Medulla oblongata (tissue), 1 donor: ENCODE measurements around the gene NKX2-2.

Experiments used
- DNase-seq: peaks from one replicate; pipeline ENCODE4 v3.0.0-alpha.2; 2015; ENCODE audit errors: extremely low spot score

NKX2-2 gene

DNA sequence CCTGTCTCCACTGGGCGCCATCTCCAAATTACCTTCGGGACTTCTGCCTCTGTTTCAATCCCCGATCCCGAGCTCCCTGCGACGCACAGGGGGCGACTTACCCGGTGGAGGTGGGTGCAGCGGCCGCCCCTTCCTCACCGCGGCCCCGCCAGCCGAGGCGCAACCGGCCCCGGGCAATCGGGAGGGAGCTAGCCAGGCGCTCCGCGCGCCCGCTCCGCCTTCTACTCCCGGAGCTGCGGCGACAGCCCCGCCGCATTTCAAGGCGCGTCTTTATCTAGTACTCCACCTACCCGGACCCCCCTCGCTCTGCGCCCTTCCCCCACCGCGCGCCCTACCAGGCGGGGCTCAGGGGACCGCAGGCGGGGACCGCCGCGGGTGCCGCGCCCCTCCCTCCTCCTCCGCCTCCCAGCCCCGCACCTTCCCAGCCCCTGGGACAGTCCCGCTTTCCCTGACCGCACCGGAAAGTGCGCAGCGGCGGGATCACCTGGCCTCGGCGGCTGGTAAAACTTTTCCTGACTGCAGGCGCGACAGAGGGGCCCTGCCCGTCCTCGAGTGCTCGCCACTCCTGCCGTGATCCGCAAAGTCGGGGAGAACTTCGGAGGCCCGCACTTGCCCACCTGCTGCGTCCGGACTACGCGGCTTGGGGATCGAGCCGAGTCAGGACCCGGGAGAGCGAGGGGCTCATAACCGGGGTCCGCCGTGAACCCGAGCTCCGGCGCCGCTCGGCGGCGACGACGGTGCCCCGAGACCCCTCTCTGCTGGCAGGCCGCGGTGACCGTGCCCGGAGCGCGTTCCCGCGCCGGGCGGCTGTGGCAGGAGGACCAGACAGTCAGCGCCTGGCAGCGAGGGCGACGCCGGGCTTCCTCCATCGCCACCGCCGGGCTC, 8.0 kb upstream of the NKX2-2 start:
- DNase-seq, result no peak

DNA sequence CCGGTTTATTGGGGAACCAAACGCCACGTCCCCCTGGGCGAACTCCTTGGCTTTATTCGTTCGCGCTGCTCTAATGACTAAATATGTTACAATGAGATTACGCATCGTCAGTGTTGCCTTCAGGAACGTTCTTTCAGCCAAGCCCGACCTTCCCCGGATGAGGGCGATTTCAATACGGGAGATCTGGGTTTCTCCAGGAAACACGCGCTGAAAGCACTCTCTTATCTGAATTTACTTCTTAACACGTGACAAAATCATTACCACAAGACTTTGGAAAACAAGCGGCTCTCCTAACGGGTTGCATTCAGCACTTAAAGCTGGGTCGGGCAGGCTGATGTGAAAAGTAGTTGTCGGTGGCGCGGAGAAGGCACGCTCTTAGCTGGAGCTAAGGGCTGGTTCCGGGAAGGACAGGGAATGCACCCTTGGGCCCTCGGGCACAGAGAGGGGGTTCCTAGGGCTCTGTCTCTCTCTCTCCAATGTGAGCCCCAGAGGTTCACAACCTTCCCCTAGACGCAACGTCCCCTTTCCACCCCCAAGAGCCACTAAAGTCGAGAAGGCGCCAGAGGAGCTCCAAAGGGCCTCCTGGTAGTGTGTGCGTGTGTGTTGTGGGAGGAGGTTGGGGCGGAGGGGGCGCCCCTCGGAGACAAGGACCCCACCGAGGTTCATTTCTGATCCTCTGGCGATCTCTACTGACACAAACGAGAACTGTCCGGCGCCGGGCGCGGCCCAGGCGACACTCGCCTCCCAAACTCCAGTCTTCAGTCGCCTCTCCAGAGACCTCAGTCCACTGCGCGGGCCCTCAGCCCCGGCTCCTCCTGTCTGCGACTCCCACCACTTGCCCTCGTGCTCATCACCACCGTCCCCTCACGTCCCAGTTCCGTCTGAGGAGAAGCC, 7.1 kb upstream of the NKX2-2 start:
- peak; percentile 80 for DNase-seq

DNA sequence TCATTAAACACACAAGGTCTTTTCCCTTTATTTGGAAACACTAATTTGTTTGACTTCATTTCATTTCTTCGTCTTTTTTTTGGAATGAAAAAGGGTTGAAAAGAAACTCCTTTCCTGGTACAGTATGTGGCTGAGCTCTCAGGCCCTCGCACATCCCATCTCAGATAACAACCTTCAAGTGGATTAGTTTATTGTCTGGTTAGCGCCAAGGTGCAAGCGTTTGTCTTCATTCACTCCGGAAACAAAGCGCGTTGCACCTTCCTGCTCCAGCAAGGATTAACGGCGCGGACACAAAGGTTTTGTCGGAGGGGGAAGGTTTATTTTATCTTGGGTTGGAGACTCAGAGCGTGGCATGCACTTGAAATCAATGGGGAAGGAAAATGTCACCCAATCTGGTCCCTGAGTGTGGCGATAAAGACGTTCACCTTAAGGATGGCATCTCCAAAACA, 5.3 kb upstream of the NKX2-2 start:
- no peak for DNase-seq

DNA sequence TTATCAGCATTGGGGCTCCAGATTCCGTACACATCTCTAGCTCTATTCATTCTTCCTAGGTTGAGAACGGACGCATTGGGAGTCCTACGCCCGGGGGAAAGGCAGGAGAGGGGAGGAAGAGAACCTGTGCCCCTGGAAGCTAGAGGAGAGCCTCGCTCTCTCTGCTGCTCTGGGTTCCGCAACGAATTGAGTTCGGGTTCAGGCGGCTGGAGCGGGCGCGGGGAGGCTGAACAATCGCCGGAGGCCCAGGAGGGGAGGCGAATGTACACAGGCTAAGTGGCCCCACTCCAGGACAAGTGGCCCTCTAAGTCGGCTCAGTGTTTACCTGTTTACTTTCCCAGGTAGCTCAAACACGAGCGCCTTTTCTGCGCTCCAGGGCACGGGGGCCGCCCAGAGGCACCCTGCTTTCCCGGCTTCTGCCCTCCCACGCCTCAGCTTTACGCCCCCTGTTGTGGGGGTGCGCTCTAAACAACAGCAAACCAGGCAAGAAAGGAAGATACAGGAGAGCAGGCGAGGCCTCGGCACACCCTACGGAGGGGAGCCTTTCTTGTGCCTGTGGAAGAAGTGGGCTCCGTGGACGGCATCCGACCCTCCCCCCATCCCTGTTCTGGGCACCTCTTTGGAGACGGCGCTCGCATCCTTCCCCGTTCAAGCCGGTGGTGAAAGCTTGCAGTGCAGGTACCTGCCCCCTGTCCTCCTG, 4.6 kb upstream of the NKX2-2 start:
- DNase-seq, result no peak

DNA sequence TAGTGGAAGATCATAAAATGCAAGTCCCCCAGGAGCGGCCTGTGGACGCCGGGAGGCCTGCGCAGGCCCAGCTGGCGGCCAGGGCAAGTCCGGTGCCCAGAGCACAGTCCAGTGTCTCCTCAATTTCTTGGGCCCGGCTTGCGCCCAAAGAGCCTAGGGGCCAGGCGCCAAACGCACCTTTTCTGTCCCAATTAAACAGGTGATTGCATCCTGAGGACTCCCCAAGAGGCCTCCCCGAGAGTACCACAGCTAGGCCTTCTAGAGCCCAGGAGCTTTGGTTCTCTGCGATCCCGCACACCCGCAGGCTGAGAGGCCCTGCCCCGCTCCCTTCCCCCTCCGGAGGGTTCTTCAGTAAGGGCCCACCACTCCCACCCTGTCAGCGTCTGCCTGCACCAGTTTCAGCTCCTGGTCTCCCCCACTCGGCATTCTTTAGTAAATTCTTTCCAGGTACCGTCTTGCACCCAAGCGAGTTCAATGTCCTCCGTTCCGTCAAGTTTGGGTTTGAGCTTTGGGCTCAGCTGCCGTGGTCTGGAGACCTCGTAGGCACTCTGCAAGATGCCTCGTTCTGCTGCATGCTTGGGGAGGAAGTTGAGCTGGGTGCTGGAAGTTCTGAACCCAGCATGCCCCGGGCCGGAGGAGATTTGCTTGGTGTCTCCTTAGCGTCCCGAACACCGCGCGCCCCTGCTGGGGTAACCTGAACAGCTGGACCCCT, 3.9 kb upstream of the NKX2-2 start:
- no peak for DNase-seq

DNA sequence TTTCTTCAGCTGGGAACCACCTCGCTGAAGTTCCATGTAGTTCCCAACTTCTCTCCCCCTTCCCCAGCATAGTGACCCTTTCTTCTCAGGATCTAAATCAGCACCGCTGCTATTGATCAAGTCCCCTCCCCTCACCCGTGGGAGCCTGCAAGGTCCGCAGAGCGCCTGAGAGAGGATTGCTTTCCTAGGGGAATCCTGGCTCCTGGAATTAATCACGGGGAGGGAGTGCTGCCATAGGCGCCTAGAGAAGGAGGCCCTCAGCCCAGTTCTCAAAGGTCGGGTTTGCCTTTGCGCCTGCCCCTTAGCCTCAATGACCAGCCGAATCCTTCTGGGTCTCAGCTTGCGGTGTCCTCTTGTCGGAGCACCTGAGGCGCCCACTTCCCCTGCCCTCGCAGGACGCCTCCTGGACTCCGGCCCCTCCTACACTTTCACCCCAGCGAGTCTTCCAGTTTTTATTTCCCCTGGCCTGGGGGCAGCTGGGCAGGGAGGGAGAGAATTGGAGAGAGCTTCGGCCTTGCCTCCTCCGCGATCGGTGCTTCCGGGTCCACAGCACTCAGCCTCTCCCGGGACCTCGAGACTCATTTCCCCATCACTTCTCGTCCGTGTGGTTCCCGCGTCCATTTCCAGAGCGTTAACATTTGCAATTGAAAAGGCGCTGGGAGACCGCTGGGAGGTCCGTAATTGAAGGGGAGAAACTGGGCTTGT, 3.1 kb upstream of the NKX2-2 start:
- DNase-seq, result no peak

DNA sequence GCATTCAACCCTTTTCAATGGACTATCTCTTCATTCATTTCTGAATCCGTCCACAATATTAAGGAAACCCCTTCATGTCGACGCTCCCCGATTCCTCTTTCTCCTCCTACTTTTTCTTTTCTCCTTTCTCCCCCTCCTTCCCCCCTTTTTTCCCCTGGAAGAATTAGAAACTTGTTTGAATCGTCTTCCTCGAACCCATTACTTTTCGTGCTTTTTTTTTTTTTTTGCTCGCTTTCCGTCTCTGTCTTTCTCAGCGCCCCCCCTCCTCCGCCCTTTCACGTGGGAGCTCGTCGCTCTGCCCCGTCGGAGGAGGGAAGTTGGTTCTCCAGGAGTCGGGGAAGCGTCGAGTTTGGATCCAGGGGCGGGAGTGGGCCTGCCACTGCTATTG, 2.3 kb upstream of the NKX2-2 start:
- DNase-seq, result no peak

DNA sequence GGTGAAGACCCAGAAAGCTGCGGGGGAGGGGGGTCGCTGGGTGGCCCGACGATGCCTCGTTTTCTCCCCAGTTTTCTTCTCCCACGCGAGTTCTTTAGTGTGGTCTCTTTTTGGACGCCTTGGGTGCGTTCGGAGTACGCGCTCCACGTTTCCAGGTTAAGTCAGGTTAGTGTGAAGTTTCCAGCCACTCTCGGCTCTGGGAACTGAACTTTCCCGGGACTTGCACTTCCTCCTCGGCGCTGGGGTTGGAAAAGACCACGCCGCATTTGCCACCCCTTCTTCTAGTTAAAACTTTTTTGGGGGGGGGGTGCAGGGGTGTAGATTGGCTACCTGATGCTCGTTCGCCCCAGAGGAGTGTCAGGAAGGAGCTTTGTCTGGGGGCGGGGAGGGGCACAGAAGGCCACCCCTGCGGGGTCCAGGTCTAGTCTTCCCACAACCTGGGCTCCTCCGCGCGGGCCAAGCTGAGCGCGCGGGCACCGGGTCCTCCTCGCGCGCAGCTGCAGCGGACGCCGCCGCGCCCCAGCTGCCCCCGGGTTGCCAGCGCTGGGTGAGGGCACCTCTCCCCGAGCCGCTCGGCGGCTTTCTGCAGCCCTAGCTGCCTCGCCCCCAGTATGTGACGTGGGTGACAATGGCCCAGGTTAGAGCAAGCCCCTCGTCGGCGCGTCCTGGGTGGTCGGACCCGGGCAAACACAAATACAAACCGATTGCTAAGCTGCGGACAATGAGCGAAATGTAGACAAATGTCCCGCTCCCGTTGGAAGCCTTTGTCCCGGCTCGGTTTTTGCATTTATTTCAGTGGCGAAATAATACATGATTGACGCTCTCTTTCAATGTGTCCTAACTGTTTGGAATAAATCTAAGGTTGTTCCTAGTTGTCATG, 1.7 kb upstream of the NKX2-2 start:
- no peak for DNase-seq

DNA sequence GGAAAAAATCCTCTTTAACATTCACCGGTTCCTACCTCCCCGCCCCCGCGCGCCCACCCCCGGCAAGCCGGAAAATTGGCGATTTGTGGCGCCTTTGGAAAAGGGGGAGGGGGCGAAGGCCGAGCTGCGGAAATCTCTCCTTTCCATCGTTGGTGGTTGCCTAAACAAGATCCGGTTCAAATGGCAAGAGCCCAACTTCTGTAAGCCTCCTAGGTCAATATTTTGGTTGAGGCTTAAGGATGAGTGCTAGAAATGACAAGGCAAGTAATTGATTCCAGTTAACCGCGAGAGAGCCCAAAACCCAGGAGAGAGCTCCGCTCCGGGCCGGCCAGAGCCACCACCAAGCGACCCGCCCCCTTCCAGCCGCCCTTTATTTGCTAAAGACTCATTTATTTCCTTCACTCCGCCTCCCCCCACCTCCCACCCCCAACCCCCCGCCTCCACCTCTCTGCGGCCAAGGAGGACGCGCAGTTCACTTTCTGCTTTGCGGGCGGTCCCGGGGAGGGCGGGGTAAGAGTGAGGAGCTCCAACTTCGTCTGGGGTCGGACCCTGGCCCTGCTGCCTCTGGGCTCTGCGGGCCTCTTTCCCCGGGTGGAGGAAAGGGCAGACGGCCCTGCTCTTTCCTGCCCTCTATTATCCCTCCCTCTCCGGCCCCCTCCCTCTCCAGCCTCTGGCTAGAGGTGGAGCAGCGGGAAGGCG, 838 bp upstream of the NKX2-2 start:
- peak; percentile 37 for DNase-seq

DNA sequence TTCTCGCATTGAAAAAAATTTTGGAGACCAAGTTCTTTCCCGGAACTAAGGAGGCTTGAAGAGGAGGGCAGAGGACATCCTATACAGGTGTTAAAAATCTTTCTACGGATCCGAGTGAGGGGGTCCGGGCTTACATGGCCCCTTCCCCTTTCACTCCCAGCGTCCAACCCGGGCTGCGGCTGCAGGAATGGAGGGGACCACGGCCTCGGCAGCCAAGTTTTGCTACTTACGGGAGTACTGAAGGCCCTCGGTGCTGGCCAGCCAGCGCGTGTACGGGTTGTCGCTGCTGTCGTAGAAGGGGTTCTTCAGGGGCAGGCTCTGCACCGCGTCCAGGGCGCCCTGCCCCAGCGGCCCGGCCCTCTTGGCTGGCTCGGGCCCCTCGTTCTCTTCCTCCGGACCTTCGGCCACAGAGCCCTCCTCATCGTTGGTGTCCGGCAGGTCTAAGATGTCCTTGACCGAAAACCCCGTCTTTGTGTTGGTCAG, 642 bp downstream of the NKX2-2 start:
- no peak for DNase-seq

DNA sequence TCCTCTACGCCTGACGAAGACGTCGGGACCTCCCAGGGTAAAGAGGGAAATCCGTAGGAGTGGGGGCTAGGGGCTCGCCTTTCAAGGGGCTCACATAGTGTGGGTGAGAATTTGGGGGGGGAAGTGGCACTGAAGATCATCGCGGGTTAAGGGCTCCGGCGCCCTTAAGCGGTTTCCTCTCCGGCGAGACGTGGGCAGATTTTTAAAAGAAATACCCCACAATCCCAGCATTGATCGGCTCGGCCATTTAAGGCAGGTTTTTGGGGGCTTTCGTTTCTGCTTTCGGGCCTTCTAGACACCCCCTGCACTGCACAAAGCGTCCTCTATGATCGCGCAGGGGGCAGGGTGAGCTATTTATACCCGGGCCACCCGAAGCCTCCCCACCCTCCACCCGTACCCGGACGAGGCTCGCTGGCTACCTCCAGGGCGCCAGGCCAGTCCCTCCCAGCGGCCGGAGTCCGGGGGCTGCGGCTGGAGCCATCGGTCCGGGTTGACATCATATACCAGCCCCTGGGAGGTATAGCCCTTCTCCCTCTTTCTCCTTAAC, 1.2 kb downstream of the NKX2-2 start:
- DNase-seq, result peak; percentile 51

DNA sequence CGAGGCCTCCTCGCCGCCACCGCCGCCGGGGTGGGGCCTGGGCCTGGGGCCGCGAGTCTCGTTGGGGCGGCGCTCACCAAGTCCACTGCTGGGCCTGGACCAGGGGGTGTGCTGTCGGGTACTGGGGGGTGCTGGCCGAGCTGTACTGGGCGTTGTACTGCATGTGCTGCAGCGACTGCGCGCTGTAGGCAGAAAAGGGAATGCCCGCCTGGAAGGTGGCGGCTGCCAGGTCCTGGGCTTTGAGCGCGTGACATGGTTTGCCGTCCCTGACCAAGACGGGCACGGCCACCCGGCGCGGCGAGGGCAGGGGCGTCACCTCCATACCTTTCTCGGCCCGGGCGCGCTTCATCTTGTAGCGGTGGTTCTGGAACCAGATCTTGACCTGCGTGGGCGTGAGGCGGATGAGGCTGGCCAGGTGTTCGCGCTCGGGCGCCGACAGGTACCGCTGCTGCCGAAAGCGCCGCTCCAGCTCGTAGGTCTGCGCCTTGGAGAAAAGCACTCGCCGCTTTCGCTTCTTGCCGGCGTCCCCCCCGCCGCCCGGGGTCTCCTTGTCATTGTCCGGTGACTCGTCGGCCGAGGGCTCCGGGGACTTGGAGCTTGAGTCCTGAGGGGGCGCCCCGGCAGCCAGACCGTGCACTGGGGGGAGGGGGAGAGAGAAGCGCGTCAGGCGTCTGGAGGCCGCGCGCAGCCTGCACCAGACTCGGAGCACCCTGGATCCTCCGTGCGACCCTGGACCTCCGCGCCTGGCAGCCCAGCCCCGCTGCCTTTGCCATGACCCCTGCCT, 1.8 kb downstream of the NKX2-2 start:
- no peak for DNase-seq

DNA sequence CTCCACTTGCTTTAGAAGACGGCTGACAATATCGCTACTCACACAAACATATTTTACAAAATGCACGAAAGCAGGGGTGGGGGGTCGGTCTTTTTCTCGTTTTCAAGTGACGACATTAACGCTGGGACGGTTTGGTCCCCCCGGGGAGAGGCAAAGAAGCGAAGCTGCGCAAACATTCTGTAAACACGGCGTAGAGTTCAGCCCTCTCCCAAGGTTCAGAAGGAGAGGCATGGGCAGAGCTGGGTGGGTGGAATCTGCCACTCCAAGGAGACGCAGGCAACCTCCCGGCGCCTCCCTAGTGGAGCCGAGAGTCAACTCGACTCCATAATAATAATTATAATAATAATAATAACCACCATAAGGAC, 2.4 kb downstream of the NKX2-2 start:
- DNase-seq, result peak; percentile 33

DNA sequence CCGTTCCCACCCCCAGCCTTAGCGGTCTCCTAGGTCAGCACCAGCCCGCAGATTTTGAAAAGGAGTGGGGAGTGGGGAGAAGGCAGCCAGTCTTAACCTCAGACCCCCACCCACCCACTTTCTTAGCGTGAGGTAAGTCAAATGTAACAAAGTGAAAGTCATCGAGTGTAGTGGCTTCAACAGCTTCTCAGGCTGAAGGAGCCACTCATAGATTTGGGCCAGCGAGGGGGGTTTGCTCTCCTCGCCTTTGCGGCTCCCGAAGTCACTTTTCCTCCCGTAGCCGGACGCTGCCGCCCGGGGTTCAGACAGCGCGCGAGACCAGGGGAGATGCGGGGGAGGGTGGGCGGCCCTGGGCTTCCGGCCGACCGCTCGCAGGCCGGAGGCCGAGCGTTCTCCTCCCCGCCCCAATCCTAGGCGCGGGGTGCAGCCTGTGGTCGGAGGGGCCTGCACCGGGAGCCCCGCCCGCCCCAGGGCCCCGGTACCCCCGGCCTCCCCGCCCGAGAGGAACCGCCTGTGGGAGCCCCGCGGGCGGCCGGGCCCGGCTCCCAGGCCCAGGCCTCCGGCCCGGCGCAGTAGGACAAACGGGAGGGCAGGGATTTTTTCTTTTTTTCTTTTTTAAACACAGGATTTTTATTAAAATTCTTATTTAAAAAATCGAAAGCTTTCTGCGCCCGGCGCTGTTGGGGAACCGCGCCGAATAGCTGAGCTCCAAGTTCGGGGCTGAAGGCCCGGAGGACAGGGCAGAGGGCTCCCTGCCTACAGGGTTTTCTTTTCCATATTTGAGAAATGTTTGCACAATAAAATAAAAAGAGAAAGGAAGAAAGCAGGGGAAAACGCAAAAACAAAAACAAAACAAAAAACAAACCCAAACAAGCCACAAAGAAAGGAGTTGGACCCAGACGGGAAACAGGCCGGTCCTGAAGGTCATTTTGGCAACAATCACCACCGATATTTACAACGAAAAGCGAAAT, 3.2 kb downstream of the NKX2-2 start:
- DNase-seq, result no peak

DNA sequence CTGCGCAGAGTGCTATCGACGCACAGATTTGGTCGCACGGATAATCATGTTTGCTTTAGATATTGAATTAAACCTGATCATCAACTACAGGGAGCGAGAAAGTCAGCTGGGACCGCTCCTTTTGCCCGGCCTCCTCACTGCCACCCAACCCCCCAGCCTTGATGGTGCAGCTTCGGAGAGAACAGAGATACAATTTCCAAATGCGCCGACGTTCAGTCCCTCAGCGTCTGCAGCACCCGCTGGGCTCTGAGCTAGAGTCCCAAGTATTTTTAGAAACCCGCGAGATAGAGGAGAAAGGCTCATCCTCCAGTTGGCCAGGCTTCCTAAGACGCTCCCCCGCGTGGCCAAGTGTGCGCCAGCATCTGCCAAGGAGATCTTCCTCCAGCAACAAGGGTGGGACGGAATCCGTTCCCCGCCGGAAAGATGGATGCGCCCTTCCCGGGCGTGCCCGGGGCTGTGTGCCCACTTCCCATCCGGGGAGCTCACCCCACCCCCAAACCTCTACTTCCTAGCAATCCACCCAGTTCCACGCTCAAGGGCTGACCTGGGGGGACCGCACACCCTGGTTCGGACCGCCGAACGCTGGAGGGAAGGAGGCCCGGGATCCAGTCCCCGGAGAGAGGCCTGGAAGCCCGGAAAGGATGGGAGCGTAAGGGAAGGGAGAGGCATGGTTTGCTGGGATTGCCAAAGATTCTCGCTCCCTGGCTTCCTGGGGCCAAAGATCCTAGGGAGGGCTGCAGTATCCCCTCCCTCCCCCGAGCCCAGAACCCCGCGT, 4.1 kb downstream of the NKX2-2 start:
- peak; percentile 45 for DNase-seq

DNA sequence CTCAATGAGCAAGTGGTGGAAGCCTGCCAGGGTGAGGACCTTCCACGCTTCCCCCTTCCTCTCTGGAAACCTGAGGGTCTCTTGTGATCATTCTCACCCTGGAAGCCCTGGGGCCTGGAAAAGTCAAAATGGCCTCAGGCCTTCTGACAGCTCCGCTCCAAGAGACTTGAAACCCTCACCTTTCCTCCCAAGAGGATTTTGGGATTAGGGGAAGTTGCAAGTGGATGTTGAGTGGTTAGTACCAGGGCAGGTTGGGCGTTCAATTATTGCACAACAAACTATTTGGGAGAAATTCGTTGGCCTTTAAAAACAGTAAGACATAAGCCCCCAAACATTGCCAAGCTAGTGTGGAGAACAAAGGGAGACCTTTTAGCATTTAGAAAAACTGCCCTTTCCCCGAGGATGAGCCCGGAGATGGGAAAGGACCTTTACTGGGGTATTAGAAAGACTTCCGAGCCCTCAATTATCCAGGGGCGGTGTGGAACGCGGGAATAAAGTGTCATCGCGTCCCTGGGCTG, 4.7 kb downstream of the NKX2-2 start:
- peak; percentile 31 for DNase-seq
